ENCODE data around the gene ARL3.
"Not testable (repeated sequence)": the region's sequence is repeated elsewhere in the genome, so short reads cannot be mapped to it uniquely, and the experiment has no call there.

The ARL3 gene

DNA sequence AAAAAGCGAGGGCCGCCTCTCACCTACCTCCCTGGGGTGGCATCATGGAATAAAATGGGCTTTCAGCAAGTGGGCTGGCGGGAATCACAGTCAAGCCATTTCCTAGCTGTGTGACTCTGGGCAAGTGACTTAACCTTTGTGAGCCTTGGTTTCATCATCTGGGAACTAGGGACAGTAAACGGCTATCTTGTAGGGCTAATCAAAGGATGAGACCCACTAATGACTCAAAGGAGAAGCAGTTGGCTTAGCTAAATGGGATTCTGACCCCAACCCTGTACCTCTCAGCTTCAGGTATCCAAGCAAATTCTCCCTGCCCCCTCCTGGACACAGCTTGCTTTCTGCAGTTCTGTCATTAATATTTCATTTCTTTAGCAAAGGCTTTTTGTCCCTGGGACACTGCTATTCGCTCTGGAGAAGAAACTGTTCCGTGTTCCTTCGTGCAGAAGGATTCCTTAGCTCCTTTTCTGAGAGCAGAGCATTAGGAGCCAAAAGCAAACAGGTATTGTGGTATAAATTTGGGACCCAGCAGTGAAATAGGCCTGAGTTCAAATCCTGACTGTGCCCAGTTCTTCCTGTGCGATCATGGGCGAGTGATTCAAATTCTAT, 44.0 kb downstream of the ARL3 start:
- DNase-seq: peak; percentile 22

DNA sequence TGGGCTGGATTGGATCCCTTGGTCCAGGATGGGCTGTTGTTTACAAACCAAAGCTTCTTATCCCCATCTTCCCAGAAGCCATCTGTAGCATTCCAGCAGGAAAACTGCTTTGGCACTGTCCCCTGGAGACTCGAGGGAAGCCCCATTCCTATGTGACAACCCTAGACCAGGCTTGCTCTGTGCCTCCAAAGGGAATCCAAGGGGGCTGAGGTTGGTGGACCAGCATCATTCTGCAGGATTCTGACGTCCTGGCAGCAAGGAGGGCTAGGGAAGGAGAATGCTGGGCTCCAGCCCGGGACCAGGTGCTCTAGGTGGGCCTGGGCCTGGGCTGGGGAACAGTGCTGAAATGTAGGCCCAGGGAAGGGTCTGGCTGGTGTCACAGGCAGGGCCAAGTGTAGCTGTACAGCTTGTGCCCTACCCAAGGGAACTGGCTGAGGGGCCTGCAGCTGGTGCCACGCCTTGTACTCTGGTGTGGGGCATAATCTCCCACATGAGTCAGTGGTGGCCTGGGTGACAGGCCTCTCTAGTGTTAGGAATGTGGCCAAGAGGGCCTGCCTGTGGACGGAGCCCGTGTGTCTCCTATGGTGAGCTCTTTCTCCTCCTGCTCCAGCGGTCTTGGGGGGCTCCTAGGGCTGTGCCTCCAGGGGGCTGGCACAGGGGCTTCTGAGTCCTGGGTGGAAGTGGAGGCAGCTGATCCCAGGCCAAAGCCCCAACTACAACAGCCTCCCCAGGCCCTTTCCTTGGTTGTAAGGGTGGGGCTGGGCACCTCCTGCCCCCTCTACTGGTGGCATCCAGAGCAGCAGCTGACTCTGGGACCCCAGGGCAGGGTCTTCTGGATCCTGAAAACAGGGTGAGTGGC, 44.8 kb downstream of the ARL3 start:
- DNase-seq: no peak

DNA sequence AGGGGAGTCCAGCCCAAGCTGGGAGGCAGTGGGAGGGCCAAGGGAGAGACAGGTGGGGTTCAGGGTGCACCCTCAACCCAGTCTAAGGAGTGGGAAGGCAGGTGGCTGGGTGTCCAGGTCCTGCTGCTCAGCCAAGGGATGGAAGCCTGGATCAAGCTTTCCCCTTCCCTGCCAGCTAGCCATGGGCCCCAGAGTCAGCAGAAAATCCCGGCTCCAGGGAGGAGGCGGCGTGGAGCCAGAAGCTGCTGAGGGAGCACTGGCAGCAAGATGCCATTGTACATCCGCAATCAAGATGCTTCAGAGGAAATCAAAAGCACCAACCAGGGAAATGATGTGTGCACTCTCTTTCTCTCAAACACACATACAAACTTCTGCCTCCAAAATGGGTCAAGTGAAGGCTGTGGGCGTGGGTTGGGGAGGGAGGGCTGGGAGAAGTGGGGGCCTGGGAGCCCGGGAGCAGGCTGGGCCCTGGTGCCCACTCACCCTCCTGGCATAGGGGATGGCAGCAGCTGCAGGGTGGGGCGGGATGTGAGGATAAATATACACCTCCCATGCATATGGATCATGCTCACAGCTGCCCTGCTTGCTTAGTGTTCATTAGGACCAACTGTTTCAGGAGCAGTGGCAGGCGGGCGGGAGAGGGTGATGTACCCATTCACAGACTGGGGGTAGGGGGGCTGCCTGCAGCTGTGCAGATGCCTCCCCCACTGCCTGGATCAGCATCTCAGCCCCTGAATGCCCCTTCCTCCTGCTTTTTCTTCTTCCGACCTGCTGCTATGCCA, 45.7 kb downstream of the ARL3 start:
- DNase-seq: no peak

GRCh38 chr10:102667411-102667810, 46.8 kb downstream of the ARL3 start:
- DNase-seq: not testable (repeated sequence)

DNA sequence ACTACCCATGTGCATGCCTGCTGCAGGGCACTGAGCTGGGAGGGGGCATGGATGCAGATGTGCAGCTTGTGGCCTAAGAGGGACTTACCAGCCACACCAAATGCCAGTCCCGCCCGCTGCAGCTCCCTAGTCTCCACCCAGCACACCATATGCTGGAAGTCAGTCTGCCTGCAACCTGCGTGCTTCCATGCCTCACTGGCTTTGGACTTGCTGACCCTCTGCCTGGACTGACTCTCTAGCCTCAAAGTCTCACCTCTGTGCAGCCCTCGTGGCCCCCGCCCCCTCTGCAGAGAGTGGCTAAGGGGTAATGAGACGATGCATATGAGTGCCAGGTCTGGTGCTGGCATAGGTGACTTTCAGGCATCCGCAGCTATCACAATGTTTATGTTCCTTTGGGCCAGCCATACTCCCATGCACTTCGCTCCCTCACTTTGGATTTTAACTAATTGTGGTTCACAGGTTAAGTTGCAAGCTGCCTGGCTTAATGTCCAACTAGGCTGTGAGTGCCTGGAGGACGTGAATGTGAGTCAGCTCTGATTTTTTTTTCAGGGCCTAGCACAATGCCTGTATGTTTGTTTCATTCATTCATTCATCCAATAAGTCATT, 48.2 kb downstream of the ARL3 start:
- DNase-seq: no peak

GRCh38 chr10:102661658-102662028, 52.6 kb downstream of the ARL3 start:
- DNase-seq: no peak

DNA sequence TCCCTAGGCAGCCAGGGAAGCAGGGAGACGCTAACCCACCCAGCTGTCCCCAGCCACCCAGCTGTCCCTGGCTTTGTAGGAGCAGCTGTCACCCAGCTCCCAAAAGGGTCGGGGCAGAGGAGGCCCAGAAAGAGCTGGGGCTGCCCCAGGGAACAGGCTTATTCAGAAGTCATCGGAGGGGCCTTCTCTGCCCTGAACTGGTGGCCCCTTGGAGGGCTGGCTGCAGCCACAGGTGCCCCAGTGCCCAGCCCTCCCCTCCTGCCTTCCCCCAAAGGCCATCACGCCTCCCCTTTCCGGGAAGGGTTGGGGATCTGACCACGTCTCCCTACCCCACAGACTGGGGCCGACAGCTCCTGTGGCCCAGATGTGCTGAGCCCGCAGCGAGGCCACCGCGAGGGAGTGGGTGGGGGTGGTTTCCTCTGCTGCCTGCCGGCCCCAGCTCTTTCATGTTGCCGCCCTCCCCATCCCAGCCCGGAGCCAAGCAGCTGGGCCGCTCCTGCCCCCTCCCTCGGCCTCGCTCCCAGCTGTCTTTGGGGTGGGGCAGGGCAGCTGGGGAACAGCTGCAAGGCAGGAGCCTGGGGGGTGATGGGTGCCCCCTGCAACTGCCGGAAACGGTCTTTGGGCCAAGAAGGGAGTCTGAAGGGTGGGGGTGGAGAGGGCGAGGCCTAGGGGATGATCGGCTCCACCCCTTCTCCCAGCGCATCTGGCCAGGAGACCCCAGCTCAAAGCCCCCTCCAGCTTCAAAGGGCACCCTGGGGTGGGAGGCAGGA, 53.1 kb downstream of the ARL3 start:
- DNase-seq: peak; percentile 87

GRCh38 chr10:102658802-102659201, 55.4 kb downstream of the ARL3 start:
- DNase-seq: no peak

DNA sequence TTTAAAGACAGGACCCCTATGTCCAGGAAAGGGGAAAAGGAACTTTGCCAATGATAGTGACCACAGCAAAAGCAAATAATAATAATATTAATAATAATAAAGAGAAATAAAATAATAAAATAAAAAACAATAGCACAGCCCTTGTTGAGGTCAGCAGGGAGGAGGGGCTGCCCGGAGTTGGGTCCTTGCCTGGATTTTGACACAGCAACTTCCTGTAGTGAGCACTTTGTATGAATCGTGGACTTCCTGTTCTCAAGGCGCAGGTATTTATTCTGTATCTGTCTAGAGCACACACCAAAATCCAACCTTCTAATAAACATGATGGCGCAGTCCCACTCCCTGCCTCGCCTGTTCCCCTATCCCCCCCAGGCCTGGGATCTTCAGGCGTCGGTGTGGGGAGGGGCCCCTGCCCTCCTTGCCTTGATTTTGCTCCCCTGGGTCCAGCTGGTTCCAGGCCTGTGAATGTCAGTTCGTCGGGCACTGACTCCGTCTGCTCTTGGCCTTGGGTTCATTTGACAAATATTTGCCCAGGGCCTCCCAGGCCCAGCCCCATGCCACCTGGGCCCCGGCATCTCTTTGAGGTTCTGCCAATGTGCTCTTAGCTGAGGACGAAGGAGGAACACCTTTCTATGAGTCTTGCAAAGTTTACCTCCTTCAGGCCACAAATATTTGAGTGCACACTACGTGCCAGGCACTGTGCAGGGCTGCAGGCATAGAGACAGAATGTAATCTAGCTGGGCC, 56.0 kb downstream of the ARL3 start:
- no peak for DNase-seq

- DNase-seq: no peak
Observed at GRCh38 chr10:102657451-102657850, 56.7 kb downstream of the ARL3 start.

DNA sequence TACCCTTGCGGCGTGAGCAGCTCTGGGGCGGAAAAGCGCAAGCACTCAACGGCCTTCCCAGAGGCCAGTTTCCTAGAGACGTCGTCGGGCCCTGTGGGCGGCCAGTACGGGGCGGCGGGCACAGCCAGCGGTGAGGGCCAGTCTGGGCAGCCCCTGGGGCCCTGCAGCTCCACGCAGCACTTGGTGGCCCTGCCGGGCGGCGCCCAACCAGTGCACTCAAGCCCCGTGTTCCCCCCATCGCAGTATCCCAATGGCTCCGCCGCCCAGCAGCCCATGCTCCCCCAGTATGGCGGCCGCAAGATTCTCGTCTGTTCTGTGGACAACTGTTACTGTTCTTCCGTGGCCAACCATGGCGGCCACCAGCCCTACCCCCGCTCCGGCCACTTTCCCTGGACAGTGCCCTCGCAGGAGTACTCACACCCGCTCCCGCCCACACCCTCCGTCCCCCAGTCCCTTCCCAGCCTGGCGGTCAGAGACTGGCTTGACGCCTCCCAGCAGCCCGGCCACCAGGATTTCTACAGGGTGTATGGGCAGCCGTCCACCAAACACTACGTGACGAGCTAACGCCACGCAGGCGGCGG, 57.3 kb downstream of the ARL3 start:
- DNase-seq: no peak

DNA sequence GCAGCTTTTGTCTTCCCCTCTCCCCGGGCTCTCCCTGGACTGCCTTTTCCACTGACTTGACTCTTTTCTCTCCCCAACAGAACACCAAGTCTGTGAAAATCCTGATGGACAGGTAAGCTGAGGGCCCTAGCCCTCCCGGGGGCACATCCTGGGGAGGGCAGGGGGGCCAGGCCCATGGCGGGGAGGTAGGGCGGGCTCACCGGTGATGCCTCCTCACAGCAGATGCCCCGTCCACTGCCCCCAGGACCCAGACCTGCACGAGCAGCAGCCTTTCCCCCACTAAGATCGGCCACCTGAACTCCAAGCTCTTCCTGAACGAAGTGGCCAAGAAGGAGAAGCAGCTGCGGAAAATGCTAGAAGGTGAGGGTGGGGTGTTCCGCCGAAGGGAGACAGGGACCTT, 58.2 kb downstream of the ARL3 start:
- no peak for DNase-seq

DNA sequence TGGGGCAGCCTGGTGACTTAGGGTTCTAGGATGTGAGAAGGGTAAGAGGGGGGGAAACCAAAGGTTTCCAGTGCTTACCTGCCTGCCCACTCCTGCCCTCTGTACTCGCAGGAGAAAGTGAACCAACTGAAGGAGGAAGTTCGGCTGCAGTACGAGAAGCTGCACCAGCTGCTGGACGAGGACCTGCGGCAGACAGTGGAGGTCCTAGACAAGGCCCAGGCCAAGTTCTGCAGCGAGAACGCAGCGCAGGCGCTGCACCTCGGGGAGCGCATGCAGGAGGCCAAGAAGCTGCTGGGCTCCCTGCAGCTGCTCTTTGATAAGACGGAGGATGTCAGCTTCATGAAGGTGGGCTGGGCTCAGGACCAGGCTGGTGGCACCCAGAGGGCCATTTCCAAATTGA, 59.2 kb downstream of the ARL3 start:
- no peak for DNase-seq

DNA sequence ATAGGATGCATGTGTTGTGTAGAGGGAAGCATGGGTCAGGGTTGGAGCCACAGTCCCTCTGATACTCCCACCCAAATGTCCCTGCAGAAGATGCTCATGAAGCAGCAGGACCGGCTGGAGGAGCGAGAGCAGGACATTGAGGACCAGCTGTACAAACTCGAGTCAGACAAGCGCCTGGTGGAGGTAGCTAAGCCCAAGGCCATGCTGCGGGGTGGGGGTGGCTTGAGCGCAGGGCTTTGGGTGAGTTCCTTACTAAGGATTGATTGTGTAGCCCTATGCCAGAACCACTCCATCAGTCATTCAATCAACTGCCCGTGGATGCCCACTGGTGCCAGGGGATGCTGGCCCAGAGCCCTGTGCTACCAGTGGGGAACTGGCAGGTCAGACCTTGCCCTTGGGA, 59.6 kb downstream of the ARL3 start:
- no peak for DNase-seq

GRCh38 chr10:102653060-102653459, 61.1 kb downstream of the ARL3 start:
- DNase-seq: no peak

- DNase-seq: no peak
Observed at GRCh38 chr10:102652170-102652916, 61.9 kb downstream of the ARL3 start.

DNA sequence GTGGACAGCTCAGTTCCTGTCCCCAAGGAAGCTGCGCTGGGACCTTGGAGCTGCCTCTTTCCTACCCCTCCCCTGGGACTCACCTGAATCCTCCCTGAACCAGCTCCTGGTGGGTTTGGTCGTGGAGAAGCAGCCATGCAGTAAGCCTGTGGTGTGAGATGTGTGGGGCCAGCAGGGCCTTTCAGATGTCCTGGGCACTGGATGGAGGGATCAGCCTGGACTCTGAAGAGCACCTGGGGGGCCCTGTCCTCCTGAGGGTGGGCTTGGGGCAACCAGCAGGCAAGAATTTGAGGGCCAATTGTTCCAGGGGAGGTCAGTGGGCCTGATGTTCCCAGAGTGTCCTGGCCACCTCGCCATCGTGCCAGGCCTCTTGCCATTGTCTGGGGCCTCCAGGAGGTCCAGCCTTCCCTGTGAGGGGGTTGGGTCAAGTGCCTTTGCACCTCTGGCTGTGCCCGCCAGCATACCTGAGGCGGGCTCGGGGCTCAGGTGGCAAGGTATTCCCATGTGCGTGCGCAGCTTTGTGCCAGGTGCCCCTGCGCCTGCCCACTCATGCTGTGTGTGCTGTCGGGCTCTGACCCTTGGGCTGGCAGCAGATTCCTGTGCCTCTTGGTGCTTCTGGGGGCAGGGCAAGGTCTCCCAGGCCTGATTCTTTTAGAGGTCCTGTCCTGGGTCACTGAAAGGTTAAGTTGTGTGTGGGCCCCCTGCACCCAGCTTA, 62.6 kb downstream of the ARL3 start:
- DNase-seq: no peak

- DNase-seq: no peak
Observed at GRCh38 chr10:102650655-102651454, 63.3 kb downstream of the ARL3 start.
